AG09319 (cell line): Measurements from ENCODE around the gene METTL24.

Experiments
- DNase-seq: peaks from one replicate; pipeline ENCODE4 v3.0.0-alpha.2; 2010; ENCODE audit warnings: low read depth; ENCODE audit errors: extremely low read depth
- TF ChIP-seq, protein P1 (sequence below): IDR thresholded peaks from 2 replicates; pipeline ENCODE4 v1.5.1; 2011; ENCODE audit warnings: low read depth, mild to moderate bottlenecking, inconsistent platforms, low read length, moderate library complexity

METTL24 gene

DNA sequence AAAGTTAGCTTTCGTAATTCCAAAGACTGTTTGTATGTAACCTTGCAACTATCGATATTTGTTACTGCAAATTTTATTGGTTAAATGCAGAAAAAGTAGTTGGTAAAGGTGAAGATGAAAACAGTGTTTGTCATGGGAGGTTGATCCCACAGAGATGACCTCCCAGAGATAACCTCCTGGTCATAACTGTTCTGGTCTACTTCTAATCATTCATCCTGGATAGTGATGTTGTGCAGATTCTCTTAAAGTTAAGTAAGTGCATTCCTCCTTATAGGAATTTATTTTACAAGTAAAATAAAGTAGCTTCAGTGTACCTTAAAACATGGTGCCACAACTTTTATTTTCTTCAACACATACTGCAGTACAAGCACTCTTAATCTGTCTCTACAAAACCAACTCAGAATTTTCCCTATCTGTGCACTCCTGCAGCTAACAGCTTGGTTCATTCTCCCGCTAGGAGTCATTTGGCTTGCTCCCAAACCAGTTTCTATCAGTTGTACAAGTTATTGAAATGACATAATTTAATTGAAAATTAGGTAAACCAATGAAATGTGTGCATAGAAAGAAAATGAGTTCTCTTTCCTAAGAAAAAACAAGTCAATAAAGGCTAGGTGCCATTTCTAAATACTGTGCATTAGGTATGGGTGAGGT is 19.2 kb downstream of the METTL24 start:
- TF ChIP-seq, protein P1, sequence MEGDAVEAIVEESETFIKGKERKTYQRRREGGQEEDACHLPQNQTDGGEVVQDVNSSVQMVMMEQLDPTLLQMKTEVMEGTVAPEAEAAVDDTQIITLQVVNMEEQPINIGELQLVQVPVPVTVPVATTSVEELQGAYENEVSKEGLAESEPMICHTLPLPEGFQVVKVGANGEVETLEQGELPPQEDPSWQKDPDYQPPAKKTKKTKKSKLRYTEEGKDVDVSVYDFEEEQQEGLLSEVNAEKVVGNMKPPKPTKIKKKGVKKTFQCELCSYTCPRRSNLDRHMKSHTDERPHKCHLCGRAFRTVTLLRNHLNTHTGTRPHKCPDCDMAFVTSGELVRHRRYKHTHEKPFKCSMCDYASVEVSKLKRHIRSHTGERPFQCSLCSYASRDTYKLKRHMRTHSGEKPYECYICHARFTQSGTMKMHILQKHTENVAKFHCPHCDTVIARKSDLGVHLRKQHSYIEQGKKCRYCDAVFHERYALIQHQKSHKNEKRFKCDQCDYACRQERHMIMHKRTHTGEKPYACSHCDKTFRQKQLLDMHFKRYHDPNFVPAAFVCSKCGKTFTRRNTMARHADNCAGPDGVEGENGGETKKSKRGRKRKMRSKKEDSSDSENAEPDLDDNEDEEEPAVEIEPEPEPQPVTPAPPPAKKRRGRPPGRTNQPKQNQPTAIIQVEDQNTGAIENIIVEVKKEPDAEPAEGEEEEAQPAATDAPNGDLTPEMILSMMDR, result no peak
- no peak for DNase-seq

DNA sequence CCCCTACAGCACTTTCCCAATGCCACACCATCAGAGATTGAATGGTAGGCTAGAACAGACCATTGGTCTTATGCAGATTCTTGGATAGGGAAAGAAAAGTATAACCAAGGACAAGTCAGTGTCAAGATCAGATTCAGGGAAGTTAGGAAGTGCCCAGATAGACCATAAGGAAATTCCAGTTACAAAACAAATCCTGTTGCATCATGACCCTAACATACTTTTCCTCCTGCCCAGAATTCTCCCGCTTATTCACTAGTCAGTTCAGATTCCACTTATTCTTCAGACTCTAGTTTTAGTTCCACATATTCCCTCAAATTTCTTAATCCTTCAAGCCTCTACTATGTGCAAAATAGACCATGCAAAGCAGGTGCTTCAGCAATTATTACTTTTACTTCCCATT is 20.7 kb downstream of the METTL24 start:
- no peak for DNase-seq
- TF ChIP-seq, protein P1, result no peak

DNA sequence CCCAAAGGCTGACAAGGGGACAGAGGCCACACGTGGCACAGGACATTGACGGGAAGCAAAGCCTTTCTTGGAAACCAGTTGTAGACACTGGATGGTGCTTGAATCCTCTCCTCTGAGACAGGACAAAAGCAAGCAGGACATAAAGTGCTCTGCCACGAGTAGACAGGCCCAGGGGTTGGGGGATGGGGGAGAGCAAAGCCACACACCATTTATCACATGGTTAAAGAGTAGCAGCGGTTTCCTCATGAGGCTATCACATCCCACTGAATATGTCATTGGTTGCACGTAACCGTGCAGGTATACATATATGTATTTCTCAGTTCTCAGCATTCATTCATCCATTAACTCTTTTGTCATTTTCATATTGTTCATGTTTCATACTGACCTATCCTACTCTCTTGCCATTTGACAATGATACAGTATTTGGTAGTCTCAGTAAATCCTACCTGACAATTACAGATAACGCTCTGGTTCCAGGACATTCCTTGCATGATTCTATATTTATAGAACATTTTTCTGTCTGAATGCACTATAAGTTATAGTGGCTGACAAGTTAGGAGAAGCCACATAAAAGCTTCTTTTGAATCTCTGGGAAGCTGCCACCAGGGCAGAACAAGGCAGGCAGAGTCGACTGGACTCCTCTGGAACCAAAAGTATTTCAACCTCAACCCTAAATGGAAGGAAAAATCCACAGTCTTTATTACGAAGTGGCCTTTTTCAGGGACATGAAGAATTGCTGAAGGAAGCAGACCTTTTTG is 23.5 kb downstream of the METTL24 start:
- DNase-seq, result no peak
- TF ChIP-seq, protein P1, result no peak

DNA sequence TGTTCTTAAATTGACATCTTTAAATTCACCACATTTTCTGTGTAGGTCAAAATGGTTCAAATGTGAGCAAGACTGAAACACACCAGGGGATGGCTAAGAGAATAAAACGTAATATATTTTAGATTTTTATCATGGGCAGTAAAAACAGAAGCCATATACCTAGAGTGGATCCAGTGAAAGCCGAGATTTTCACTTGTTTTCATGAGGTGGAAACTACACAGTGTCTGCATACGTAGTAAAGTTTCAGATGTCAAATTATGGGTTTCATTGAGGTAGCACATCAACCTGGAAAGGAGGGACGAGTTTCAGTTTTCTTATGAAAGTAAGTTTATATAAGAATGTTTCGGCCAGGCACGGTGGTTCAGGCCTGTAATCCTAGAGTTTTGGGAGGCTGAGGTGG is 25.9 kb downstream of the METTL24 start:
- no peak for DNase-seq
- TF ChIP-seq, protein P1, result no peak

DNA sequence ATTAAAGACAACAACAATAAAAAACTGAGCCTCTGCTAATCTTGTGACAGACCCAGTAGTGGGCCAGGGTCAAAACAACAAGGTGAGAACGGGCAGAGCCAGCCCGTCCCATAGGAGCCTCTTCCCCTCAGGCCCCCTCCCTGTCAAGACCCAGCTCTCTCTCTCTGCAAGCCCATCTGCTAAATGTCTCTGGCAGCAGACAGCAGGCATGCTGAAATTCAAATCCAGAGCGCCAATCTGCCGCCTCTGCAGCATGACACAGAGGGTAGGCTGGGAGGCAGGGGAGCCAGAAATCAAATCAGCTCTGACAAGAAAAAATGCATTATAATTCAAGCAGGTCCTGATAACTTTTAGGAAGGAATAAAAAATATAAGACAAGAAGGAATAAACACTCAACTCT is 26.3 kb downstream of the METTL24 start:
- TF ChIP-seq, protein P1, result no peak
- no peak for DNase-seq

DNA sequence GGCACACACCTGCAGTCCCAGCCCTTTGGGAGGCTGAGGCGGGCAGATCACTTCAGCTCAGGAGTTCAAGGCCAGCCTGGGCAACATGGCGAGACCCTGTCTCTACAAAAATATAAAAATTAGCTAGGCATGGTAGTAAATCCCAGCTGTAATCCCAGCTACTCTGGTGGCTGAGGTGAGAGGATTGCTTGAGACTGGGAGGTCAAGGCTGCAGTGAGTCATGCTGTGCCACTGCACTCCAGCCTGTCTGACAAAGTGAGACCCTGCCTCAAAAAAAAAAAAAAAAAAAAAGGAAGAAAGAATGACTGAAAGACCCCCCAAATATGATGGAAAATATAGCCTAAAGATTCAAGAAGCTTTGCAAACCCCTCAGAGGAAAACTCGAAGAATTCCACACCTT is 26.8 kb downstream of the METTL24 start:
- TF ChIP-seq, protein P1, result no peak
- DNase-seq, result no peak

DNA sequence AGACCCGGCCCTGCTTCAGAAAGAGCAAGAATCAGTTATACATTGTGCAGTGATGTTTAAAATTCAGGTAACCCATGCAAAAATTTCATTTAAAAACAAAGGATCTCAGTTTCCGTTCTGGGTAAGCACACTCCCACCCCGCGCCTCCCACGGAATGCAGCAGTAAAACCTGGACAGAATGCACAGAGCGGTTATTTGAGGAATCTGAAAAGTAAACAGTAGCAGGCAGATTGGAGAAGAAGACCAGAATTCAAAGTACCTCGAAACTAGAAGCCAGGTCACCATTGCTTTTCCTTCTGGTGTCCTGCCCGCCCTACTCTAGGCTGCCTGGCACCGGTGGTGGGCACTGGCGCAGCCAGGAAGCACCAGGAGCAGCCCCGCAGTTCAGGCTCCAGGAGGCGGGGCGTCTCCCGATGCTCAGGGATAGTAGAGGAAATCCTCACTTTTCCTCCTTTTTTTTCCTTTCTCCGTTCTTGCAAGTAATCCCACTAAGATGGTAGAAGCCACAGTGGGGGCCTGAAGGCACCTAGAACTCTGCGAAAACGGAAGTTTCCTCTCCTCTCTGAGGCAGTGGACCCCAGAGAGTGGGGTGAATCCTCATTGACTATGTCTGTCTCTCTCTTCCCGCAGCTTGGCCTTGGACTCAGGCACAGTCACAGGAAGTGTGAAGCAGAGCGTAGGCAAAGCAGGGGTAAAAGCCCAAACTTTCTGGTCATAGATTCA is 28.3 kb downstream of the METTL24 start:
- DNase-seq, result no peak
- TF ChIP-seq, protein P1, result no peak
